HG03175 (cell line): ENCODE data around the gene DENND1A.
"Not testable (repeated sequence)": the region's sequence is repeated elsewhere in the genome, so short reads cannot be mapped to it uniquely, and the experiment has no call there.

Experiments
- ATAC-seq: cut with Tn5 transposase; IDR thresholded peaks from one replicate; pipeline ENCODE4 v1.9.1; 2021; ENCODE audit warnings: mild to moderate bottlenecking, moderate library complexity; ENCODE audit not compliant: unreplicated experiment

DENND1A gene

DNA sequence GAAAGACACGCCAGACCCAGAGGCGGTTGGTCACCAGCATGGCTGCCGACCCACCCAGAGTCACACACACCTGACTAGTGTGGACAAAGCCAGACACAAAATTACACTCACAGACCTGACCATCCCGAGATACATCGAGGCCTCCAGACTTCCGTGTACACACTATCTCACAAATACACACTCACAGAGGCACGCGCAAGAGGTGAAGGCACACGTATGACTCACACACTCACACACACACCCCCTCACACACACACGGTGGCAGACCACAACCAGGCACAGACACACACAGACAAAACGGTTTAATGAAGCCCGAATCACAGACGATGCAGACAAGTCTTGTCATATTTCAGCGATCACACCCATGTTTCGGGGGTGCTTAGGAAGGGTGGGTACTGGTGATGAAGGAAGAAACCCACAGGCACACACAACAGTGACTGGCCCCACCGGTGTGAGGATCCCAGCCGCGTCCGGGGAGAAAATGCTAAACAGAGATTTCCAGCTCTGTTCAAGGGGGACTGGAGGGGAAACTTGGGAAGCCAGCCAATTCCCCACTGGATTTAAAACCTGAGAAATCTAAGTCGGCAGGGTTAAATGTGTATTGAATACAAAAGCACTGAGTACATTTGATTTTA, 522.6 kb downstream of the DENND1A start:
- no peak for ATAC-seq

DNA sequence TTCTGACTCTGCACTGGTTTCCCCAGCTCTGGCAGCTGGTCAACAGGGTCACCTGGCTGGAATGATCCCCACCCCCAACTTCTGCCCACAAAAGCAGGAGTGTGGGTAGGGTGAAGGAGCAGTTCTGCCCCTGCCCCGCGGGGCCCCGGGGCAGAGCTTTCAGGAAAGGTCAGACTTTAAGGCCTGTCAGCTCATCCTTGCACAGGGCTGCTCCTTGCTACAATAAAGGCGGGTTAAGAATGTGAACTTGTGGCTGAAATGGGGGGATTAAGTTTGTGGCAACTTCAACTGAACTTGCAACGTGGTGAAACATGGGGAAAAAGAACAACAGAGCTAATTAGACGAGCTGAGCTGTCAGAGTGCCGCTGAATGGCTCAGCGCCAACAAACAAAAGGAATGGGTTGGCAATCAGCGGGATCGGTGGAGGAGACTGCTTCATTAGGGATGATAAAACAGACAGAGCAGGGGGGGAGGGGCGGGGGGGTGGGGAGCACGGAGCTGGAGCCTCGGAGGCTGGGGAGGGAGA, 523.2 kb downstream of the DENND1A start:
- no peak for ATAC-seq

DNA sequence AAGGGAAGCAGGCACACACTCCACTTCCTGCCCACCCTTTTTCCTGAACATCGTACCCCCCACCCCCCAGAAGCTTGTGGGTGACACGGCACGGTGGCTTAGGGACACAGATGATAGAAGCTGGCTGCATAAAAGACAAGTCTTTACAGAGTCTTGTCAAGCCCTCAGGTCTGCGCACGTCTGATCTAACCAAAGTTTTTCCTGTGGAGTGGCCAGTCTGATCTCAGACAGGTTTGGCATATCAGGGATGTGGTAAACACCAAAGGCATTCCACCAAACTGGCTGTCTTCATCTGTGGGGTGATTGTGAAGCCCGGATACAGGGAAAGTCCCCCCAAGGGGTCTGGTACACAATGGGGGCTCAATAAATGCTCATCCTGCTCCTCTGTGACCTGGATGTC, 523.9 kb downstream of the DENND1A start:
- ATAC-seq, result no peak

DNA sequence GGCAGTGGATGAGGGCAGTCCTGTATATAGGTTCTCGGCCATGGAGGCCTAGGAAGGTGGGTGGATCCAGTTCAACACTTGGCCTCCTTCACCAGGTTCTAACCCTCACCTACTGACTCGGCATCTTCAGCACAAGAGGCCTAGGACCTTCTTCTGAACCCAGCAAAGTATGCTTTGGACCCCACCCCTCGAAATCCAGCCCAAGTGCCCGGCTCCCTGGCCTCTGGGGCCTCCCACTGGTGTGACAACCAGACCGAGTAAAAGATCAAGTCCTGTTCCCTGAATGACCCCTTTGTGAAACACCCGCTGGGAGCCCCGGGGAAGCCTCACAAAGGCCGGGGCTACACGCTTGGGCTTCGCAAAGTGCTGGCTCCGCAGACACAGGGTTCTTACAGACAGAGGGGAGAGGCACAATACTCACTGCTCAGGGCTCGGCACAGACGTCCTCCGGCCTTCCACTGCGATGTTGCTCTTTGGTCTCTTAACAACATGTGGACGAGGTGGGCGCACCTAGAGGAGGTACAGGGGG, 526.9 kb downstream of the DENND1A start:
- ATAC-seq, result no peak

DNA sequence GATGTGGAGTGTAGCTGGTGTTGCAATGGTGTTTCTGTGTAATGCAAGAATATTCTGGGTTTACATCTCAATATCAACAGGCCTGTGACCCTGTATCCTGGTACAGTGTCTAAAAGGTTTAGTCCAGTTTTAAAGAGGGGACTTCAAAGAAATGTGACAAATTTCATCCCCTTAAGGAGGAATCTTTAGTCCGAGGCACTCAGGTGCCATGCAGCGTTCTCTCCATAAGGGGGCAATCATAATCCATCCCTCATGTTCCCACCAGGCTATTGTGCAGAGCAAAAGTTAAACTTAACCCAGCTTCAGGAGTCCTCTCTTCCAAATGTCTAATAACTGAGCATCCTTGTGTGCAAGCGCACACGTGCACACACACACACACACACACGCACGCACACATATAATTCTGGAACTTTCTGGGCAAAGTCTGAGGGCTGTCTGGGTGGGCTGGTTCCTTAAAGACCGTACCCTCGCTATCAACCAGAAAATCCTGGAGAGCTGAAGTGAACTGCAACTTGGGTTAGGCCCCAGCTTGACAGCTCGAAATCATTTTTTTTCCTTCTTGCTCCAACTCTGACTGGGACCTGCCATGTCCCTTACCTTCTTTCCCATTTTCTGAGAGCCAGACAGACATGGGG, 527.9 kb downstream of the DENND1A start:
- ATAC-seq, result no peak

DNA sequence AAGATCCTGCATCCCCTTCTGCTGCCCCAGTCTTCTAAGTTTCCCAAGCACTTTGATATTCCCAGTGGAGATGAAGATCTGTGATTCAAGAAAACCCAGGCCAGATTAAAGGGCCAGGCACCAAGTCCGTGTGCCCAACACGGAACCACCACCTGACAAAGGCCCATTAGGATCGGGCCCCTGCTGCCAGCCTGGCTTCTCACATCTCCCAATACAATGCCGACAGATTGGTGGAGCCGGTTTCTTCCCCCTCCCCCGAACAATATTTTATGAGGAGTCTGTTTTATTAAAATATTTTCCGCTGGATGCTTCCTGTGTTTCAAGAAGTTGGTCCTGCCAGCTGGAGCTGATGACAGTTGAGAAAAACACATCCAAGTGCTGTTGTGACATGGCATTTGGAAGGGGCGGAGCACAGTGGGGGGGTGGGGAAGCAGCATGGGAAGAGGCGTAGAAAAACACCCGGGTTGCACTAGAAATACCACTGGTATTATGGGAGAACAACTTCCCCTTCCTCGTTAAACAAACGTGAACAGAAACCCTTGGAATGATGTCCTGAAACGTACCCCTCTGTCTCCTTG, 528.9 kb downstream of the DENND1A start:
- ATAC-seq, result no peak

DNA sequence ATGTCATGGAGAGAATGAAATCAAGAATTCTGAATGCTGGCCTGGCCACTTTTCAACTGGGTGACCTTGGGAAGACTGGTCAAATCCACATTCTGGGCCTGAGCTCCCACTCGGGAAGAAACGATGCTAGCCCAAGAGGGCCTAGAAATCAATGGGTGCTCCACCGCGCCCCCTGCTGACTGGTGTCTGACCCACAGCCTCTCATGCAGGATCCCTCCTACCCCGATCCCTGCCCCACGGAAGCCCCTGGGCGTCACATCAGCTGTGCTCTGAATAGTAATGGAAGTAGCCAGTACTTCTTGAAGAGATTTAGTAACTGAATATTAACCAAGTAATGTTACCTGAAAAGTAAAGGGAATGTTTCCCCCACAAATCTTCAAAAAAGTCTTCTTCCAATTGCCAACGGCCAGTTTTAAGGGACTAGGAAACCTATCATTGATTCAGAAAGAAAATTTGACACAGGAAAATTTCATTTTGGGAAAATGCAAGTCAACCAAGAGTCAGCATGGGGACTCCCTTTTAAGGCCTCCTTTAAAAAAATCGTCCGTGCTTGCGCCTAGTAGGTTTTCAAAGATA, 530.0 kb downstream of the DENND1A start:
- no peak for ATAC-seq

DNA sequence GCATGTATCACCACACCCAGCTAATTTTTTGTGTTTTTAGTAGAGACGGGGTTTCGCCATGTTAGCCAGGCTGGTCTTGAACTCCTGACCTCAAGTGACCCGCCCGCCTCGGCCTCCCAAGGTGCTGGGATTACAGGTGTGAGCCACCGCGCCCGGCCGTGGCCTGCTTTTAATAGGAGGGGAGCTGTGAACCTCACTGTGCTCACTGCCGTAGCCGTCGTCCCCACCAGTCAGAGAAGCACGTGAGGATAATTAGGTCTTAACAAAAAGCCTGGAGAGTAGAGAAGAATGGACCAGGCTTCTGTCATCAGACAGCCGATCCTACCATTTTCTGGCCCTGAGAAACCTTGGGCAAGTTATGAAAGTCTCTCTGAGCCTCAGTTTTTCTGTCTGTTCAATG, 531.0 kb downstream of the DENND1A start:
- not testable (repeated sequence) for ATAC-seq

DNA sequence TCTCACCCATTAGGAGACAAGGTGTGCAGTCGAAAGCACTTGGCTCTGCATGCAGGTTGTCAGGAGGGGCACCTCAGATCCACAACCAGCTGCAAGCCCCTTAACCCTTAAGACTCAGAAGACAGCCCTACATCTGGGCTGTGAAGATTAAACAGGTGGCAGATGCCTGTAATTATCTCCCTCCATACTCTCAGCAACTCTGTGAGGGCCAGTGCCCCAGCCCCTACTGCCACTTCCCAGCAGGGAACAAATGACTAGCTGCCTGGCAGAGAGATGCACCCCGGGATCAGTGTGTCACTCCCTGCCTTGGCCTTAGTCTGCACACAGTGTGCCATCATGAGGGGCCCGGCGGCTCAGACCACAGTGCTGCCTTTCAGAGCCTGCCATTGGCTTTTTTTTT, 532.0 kb downstream of the DENND1A start:
- ATAC-seq, result no peak

DNA sequence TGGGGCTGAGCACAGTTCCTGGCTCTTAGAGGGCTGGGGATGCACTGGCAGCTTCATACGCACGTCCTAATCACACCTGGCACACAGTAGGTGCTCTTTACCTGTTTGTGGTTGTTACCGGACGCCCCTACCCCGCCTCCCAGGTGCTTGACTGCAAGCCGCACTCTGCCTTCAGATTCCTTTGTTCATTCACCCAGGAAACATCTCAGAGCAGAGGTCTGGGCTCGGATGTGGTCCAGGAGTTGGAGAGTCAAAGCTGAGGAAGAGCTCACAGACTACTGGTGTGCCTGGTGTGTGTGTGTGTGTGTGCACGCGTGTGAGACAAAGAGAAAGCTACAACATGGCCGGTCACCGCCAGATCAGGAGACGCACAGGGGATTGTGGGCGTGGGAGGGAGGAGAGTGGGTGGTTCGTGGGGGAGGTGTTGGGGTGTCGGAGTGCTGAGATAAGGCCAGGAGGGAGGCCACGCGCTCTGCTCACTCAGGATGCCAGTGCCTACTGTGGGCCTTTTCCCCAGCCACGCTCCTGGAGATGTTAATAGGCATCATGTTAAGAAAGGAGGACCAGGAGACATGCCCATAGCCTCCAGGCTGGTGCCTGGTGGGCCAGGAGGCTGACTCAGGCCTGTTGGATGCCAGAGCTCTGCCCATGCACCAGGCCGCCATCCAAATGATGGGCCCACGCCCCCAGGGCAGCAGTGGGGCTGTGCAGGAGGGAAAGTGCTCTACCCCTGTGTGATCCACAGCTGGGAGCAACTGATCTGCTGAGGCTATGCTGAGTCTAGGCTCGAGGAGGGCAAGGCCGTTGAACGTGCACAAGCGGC, 534.0 kb downstream of the DENND1A start:
- no peak for ATAC-seq

DNA sequence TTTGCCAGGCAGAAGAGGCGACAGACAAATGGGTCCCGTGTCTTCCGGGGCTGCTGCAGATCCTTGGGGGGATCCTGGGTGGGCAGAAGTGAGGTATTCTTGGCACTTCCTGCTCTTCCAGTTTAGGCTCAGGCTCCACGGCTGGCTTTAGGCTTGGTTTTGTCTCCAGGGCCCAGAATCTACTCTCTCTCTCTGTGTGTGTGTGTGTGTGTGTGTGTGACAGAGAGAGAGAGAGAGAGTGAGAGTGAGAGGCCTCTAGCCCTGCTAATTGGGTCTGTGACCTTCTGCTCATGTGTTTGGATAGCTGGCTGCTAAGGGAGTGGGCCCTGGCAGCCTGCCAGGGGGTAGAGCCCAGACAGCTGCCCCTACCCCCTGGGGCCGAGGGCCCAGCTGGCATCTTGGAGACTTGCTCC, 534.6 kb downstream of the DENND1A start:
- ATAC-seq, result no peak

DNA sequence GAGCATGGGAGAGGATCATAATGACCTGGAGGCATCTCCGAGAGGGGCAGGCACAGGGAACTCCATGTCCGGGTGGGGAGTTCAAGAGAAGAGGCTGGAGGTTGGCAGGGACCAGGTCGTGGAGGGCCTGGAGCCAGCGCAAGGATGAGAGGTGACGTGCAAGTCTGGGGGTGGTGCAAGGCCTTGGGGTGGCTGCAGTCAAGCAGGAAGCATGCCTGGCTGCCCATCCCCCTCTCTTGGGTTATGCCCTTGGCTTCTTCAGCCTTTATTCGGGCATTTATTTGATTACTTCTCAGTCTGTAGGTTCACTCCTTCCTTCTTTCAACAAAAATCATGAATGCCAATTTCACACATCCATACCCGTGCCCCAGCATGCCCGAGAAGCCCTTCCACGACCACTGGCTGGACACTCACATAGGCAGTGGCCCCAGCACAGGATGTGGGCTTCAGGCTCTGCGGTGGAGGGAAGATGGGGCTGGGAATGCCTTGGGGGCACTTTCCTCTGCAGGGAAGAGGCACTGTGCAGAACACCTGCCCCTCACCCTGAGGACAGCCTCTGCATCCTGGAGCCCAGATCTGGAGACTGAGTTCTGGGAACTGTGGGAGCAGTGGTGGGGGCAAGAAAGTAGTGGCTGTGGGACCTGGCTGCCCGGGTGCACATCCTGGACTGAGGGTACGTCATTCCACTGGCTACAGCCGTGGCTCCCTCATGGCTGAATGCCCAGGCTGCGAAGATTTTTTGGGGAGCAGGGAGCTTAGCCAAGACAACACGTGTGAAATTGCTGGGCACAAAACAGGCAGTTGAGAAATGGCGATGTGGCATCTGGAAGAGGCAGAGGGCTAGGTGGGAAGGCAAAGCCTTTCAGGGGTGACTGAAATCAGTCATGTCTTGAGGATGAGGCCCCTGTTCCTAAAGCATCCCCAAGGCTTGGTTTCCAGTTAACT, 535.4 kb downstream of the DENND1A start:
- no peak for ATAC-seq

DNA sequence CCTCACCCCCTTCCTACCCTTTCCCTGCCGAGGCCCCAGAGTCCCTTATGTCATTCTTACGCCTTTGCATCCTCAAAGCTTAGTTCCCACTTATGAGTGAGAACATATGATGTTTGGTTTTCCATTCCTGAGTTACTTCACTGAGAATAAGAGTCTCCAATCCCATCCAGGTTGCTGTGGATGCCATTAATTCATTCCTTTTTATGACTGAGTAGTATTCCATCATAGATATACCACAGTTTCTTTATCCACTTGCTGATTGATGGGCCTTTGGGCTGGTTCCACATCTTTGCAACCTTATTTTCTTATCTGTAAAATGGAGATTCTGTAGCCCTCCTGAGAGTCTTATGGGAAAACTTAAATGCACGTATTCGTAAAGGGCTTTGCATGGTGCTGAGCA, 537.1 kb downstream of the DENND1A start:
- ATAC-seq, result no peak

DNA sequence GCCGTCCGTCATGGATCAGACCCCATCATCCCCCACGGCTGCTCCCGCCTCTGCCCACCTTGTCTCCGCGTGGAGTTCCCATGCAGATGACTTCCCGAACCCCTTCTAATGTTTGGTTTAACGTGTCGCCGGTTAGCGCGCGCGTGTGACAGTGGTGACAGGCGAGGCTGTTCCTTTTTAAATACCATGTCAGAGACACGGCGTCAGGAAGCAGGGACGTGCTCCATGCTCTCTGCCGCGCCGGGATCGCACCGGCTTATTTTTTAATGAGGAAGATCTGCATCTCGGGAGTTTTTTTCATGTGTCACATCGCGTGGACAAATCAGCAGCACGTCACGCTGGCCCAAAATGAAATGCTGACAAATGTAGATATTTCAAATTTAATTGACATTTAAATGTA, 538.0 kb downstream of the DENND1A start:
- no peak for ATAC-seq

DNA sequence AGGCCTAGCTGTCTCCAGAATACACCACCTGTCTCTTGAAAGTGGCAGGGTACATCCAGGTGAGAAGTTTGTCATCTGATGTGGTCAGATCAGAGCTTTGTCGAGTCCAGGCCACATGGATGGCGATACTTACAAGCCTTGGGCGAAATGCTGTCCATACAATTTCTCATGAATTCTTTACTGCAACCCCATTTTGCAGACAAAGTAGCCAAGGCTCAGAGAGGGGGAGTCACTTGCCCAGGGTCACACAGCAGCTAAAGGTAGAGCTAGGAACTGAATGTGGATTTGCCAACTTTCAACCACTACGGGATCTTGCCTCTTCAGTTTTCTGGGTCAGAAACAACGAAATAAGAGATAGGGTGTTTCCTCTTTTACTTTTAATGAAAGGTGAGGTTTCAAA, 538.7 kb downstream of the DENND1A start:
- ATAC-seq, result no peak

DNA sequence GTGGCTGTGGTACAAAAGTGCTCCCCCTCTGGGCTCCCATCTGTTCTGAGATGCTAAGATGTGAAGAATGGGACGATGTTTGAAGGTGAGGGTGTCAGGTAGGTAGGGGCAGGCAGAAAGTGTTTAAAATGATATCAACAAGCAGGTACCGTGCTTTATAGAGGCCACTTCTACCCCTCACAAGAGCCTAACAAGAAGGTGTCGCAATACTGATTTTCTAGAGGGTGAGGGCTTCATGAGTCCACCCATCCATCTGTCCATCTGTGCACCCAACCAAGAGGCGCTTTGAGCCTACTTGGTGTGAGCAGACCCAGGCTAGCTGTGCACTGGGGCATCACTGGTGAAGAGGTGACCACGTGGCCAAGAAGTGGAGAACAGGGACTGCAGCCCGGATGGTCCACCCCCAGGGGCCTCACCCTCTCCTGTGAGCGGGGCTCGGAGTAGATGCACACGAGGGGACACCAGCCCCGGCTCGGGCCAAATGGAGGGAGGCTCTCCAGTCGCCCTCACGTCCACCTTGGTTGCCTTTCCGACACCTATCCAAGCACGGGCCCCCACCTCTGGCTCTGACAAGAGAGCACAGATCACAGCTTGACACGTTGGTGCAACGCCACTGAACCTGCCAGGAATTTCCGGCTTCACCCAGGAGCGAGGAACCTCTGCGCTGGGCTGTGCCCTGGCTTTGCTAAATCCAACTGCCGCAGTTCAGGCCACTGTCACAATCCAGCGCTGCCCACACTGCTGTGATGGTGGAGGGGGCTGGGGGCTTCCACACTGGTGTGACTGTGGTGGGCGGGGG, 539.4 kb downstream of the DENND1A start:
- ATAC-seq, result no peak

DNA sequence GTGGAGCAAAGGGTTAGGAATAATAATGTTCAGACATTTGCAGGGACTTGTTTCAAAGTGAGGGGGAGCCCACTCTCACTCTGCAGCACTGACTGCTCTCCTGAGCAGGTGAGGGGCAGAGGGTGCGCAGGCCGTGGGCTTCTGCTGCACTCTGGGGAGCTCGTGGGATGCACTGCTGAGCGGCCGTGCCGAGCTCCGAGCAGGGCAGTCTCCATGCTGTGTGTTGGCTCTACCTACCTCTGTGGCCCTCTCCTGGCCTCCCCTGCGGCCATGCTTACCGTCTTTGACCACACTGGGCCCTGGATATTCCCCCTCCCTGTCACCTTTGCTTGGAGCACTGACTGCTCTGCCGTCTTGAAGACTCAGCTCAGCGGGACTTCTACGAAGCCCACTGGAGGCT, 540.2 kb downstream of the DENND1A start:
- no peak for ATAC-seq

DNA sequence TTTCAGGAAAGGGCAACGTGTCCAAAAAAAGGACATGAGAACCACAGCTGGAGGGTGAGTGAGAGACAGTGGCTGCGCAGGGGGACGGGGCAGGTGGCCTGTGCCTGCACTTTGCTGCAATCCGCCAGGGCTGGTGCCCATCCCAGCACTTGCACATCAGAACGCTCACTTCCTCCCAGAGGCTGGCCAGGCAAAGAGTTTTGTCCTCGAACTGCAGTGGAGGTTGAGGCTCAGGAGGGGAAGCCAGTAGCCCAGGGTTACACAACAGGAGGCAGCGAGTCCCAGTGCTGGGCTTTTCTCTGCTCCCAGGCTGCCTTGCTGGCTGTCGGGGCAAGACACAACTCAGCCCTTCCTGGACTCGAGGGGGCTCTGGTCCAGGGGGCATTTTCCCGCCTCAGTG, 540.9 kb downstream of the DENND1A start:
- no peak for ATAC-seq

DNA sequence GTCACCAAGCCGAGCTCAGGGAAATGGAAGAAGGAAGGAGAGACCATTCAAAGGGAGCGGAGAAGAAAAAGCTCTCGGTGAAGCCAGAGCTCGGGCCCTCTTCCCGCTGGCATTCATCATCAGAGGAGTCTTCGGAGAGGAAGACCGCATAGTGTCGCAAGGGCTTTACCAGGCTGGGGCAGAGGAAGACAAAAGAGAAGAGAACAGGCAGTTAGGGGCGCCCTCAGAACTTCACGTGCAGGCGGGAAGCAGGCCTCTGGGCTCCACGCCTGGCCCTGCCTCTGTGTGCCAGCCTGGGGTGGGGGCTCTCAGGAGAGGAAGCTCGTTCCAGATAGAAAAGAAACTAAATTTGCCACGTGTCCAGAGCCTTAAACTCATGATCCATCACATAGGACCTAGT, 542.2 kb downstream of the DENND1A start:
- no peak for ATAC-seq
